T-helper 9 cell (primary cell): Measurements from ENCODE around the gene MYO1A.
A peak's percentile ranks its signal among the peaks of the same experiment; 100 is the strongest.
"Not testable (repeated sequence)": the region's sequence is repeated elsewhere in the genome, so short reads cannot be mapped to it uniquely, and the experiment has no call there.

Experiments
- DNase-seq: peaks from one replicate; pipeline ENCODE4 v3.0.0-alpha.2; 2020

Gene MYO1A

DNA sequence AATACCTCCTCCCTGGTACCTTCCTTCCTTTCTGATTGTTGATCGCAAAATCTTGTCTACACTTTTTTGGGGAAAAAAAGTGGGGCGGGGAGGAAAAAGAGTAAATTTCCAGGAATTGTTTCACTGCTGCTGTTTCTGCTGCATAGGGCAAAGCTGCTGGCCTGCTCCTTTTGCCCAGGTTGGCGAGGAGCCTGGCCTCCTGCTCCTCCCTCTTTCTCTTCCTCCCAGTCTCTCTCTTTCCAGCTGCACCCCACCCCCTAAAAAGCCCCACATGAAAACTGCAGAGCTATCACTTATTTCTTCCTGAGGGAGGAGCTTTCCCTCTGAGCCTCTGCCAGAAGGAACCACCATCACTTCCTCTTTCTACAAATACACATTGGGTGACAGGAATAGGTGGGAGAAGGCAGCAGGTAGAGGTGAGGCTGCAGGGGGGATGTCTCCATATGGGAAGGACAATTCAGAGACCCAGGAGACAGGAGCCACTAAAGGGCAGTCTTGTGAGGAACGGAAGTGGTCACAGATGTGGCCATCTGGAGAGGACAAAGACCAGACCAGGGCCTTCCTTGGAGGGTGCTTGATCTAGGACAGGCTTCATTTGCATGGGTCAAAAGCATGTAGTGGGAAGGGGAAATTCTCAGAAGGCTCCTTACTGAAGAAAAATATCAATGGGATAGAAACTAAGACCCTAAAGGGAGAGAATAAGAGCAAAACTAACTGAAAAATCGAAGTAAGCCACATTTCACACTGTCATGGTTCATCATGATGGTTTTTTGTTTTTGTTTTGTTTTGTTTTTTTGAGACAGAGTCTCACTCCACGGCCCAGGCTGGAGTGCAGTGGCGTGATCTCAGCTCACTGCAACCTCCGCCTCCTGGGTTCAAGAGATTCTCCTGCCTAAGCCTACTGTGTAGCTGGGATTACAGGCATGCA is 58.3 kb downstream of the MYO1A start:
- DNase-seq, result no peak

DNA sequence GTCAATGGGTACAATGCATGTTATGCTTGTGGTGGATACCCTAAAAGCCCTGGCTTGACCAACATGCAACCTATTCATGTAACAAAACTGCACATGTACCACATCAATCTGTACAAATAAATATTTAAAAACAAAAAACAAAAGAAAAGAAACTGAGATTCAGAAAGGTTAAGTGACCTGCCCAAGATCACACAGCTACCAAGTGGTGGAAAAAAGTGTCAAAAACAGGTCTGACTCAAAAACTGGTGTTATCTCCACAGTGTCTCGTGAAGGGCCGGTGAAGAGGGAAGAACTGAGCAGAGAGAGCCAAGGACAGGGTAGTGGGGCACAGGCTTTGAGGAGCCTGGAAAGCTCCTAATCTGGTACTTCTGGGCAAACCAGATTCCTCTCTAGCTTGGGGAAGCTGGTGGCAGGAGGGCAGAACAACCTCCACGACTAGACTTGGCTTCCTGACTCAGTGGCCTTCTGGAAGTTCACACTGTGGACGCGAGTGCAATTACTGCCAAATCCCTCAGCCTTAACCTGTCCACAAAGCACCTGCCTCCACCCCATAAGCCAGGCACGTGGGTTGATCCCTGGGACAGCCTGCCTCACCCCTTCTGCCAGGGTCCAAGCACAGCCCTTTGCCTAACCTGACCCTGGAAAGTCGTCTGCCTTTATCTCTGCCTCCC is 59.1 kb downstream of the MYO1A start:
- no peak for DNase-seq

DNA sequence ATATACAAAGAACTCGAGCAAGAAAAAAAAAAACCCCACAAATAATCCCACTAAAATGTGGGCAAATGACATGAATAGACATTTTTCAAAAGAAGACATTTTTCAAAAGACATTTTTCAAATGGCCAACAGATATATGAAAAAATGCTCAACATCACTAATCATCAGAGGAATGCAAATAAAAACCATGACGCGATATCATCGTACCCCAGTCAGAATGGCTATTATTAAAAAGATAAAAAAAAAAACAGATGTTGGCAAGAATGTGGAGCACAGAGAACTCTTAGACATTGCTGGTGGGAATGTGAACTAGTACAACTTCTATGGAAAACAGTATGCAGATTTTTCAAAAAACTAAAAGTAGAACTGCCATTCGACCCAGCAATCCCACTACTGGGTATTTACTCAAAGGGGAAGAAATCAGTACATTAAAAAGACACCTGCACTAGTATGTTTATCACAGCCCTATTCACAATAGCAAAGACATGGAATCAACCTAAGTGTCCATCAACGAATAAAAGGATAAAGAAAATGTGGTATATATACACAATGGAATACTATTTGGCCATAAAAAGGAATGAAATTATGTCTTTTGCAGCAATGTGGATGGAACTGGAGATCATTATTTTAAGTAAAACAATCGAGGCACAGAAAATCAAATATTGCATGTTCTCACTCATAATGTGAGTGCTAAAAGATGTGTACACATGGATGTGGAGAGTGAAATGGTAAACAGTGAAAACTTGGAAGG is 59.9 kb downstream of the MYO1A start:
- DNase-seq, result no peak

DNA sequence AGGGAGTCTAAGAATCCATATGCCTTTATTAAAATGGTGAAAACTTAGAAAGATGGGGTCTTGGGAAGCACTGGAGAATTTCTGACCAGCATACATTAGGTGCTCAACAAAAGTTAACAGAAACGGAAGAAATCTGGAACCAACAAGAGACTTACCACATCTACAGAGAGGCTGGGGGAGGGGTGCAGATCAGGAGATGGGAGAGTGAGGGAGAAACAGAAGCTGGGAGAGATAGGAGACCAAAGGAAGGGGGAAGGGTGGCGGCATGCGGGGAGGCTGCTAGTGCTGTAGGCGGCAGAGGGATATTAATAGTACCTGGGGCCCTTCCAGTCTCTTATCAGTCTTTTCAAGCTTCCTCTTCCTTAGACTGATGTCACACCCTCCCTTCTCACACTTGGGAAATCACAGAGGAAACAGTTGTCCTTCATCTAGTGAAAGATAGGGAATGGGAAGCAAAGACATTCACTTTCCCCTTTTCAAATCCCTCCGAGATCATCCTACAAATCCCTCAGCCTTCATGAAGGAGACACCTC is 61.7 kb downstream of the MYO1A start:
- DNase-seq, result no peak

DNA sequence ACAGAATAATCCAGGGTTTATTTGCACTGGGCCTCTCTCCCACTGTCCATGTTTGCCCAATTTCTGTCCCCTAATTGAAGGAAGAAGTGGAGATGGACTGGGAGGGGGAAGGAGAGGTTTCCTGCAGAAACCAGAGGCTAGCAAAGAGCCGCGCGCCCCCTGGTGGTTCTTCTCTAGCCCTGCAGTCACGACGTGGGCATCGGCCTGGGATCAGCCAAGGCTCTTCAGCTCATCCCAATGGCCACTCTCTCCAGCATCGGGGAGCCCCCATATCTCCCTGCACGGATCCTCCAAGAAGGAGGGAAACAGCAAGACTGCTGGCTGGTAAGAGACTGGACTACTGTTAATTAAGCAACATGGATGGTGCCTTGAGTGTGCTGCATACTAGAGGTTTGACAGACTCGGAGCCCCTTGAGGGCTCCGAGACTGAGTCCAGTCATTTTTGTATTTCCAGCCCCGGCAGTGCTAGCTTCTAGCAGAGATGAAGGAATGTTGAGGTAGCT is 62.3 kb downstream of the MYO1A start:
- peak; percentile 69 for DNase-seq

GRCh38 chr12:56987011-56987410 is 62.9 kb downstream of the MYO1A start:
- no peak for DNase-seq

- DNase-seq, result not testable (repeated sequence)
Measured at GRCh38 chr12:56985714-56986113, 64.2 kb downstream of the MYO1A start.

DNA sequence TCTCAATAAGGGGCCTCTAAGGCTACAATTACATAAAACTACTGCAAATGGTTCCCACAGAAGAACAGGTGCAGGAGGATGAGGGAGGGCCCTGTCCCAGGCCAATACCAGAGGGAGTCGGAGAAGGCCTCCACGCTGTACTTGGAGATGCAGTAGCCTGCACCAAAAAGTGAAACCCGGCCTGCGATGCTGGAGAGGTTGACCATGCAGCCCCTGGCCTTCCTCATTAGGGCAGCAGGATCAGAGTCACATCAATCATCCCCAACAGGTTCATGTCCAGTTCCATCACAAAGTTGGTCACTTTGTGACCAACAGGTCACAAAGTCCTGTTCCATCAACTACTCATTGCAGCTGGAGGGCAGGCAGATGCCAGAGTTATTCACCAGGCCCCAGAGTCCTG is 66.5 kb downstream of the MYO1A start:
- DNase-seq, result no peak

GRCh38 chr12:56982578-56983236 is 67.2 kb downstream of the MYO1A start:
- DNase-seq, result not testable (repeated sequence)

DNA sequence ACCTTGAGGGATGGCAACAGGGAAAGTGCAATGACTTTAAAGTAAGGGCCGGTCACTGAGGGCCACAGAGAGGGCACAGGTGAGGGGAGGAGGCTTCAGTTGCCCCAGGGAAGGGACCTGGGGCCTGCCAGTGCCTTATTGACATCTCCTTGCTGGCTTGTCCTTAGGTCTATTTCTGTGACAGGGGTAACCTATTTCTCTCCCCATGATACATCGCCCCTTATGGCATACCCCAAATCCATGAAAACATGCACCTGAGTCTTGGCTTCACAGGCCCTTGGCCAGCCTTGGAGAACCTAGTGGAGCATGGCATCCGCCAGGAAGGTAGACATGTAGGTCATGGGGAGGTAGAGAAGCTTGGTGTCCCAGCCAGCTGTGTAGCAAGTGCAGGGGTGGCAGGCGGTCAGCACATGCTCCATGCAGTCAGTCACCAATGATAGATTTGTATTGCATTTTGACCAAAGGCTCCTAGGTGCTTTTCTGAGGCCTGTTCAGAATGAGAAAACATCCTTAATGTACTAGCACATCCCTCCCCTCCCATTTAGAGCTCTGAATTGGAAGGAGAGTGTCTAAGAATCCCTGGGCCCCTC is 68.9 kb downstream of the MYO1A start:
- DNase-seq, result no peak

GRCh38 chr12:56980268-56980667 is 69.7 kb downstream of the MYO1A start:
- no peak for DNase-seq

DNA sequence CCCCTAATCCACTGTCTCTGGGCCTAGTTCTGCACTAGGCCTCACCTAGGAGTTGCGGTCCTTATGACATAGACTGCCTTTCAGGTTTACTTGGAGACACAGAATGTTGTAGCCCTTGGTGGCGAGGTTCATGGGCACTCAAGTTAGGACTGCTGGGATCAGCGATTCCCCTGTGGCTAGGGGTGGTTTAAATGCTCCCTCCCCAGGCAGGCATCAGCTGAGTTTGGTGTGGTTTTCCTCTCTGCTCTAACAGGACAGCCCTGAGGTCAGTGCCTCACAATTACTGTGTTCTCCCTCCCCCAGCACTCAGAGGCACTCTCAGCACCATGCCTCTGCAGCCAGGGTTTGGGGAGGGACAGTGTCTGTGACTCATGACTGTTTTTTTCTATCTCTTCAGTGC is 70.3 kb downstream of the MYO1A start:
- no peak for DNase-seq
